Measurements from ENCODE around the gene RAB20. TPM values are rescaled to one million over a fixed set of nuclear protein-coding genes. Genes with fewer than 3 reads are reported as not detected.

The RAB20 gene
- total RNA-seq, 1 experiment from 2014 or later, result 14.3 TPM

DNA sequence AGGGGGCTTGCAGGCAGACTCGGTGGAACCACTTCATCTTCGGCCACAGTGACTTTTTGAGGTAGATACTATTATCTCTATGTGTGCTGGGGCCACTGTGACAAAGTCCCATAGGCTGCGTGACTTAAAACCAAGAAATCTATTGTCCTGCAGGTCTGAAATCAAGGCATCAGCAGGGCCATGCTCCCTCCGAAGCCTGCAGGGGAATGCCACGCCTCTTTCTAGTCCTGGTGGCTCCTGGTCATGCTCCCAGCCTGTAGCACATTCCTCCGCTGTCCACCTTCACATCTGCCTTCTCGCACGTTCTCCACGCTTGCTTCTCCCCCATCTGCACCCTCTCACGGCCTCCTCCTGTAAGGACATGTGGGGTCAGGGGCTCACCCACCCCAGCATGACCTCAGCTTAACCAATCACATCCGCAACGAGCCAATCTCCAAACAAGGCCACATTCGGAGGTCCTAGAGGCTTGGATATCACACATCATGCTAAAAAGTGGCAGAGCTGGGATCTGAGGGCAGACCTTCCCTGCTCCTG is 21.0 kb upstream of the RAB20 start (continued):
- TF ChIP-seq SP1 (CRISPR knock-in tag; conservative IDR thresholded peaks at IDR 0.05) (no peak), FOXK1 (CRISPR knock-in tag; IDR thresholded peaks at IDR 0.05) (no peak)
- TF ChIP-seq, protein P1, sequence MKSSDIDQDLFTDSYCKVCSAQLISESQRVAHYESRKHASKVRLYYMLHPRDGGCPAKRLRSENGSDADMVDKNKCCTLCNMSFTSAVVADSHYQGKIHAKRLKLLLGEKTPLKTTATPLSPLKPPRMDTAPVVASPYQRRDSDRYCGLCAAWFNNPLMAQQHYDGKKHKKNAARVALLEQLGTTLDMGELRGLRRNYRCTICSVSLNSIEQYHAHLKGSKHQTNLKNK (CRISPR knock-in tag; IDR thresholded peaks at IDR 0.05), result no peak
- TF ChIP-seq, protein P2, sequence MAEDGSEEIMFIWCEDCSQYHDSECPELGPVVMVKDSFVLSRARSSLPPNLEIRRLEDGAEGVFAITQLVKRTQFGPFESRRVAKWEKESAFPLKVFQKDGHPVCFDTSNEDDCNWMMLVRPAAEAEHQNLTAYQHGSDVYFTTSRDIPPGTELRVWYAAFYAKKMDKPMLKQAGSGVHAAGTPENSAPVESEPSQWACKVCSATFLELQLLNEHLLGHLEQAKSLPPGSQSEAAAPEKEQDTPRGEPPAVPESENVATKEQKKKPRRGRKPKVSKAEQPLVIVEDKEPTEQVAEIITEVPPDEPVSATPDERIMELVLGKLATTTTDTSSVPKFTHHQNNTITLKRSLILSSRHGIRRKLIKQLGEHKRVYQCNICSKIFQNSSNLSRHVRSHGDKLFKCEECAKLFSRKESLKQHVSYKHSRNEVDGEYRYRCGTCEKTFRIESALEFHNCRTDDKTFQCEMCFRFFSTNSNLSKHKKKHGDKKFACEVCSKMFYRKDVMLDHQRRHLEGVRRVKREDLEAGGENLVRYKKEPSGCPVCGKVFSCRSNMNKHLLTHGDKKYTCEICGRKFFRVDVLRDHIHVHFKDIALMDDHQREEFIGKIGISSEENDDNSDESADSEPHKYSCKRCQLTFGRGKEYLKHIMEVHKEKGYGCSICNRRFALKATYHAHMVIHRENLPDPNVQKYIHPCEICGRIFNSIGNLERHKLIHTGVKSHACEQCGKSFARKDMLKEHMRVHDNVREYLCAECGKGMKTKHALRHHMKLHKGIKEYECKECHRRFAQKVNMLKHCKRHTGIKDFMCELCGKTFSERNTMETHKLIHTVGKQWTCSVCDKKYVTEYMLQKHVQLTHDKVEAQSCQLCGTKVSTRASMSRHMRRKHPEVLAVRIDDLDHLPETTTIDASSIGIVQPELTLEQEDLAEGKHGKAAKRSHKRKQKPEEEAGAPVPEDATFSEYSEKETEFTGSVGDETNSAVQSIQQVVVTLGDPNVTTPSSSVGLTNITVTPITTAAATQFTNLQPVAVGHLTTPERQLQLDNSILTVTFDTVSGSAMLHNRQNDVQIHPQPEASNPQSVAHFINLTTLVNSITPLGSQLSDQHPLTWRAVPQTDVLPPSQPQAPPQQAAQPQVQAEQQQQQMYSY (CRISPR knock-in tag; IDR thresholded peaks at IDR 0.05), result no peak
- TF ChIP-seq, protein P3, sequence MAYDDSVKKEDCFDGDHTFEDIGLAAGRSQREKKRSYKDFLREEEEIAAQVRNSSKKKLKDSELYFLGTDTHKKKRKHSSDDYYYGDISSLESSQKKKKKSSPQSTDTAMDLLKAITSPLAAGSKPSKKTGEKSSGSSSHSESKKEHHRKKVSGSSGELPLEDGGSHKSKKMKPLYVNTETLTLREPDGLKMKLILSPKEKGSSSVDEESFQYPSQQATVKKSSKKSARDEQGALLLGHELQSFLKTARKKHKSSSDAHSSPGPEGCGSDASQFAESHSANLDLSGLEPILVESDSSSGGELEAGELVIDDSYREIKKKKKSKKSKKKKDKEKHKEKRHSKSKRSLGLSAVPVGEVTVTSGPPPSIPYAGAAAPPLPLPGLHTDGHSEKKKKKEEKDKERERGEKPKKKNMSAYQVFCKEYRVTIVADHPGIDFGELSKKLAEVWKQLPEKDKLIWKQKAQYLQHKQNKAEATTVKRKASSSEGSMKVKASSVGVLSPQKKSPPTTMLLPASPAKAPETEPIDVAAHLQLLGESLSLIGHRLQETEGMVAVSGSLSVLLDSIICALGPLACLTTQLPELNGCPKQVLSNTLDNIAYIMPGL (CRISPR knock-in tag; IDR thresholded peaks at IDR 0.05), result no peak

DNA sequence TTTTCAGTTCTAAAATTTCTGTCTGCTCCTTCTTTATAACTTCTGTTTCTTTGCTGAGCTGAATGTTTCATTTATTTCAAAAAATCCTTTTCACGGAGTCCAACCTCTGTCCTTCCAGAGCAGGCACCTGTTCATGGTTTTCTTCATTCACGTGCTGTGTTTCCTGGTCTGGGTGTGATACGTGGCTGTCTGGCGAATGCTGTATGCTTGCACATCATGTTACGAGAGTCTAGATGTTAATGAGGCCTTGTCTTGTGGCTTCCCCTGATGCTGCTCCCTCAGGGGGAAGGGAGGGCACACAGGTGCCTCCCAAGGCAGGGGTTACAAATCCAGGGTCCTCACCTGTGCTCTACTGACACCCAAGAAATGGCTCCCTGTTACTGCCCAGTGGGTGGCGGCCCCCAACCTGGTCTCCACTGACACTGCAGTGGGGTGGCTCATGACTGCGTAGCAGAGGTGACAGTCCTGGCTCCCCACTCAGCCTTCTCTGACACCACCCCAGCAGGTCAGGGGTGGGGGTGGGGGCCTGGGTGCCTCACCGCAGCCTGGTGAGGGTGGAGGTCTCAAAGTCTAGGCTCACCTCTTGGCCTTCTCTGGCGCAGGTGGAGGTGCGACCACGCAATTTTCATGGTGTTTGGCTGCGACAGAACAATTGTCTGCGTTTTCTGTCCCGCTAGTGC is 20.1 kb upstream of the RAB20 start:
- CTCF ChIA-PET, result interaction anchor here (0.6 kb wide), 1 partner anchor 60 kb away, joined by 4 read pairs; no protein-coding TSS in a partner anchor
- no peak overlapping the region for H3K27ac Mint-ChIP-seq
- POLR2A ChIA-PET, result interaction anchor here (0.7 kb wide), 1 partner anchor 333 kb away, joined by 3 read pairs; no protein-coding TSS in a partner anchor
- H3K36me3 Mint-ChIP-seq, result no peaks in the 10 kb centered on the region
- ATAC-seq (no peak), DNase-seq (ENCODE audit: low spot score) (no peak)
- no peak overlapping the region for H3K4me3 Mint-ChIP-seq
- H3K27me3 Mint-ChIP-seq (ENCODE audit: low read depth), result no peaks in the 10 kb centered on the region
- H3K9me3 Mint-ChIP-seq, result no peaks in the 10 kb centered on the region
- TF ChIP-seq, protein P4, sequence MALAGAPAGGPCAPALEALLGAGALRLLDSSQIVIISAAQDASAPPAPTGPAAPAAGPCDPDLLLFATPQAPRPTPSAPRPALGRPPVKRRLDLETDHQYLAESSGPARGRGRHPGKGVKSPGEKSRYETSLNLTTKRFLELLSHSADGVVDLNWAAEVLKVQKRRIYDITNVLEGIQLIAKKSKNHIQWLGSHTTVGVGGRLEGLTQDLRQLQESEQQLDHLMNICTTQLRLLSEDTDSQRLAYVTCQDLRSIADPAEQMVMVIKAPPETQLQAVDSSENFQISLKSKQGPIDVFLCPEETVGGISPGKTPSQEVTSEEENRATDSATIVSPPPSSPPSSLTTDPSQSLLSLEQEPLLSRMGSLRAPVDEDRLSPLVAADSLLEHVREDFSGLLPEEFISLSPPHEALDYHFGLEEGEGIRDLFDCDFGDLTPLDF (CRISPR knock-in tag; IDR thresholded peaks at IDR 0.05), result no peak
- no peak for TF ChIP-seq TP53 (CRISPR knock-in tag; IDR thresholded peaks at IDR 0.05)
- no peak for TF ChIP-seq GTF2I (CRISPR knock-in tag; conservative IDR thresholded peaks at IDR 0.05)
- peaks cover 2% of the 10 kb centered on the region; the same call in 1 of the 2 replicates for H3K4me1 Mint-ChIP-seq

DNA sequence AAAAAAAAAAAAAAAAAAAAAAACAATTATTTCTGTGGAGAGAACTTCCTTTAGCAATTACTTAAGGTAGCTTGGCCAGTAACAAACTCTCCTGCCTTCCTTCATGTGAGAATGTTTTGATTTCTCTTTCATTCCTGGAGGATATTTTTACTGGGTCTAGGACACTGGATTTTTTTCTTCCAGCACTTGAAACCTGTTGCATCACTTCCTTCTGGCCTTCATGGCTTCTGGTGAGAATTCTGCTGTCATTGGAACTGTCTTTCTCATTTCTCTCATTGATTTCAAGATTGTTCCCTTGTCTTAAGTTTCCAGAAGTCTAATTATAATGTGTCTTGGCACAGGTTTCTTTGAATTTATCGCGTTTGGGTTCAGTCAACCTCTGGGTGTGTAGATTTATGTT is 19.3 kb upstream of the RAB20 start:
- no peak for DNase-seq (ENCODE audit: low spot score)
- Mint-ChIP-seq H3K27ac (no peak overlapping the region), H3K36me3 (no peaks in the 10 kb centered on the region), H3K27me3 (ENCODE audit: low read depth) (no peaks in the 10 kb centered on the region), H3K4me3 (no peak overlapping the region), H3K9me3 (no peaks in the 10 kb centered on the region), H3K4me1 (peaks cover 6% of the 10 kb centered on the region)
- ChIA-PET CTCF (interaction anchor here (0.6 kb wide), 1 partner anchor 59 kb away, joined by 4 read pairs; no protein-coding TSS in a partner anchor), POLR2A (no interaction called here)
- ATAC-seq, result no peak
- TF ChIP-seq NFYB (CRISPR knock-in tag; conservative IDR thresholded peaks at IDR 0.05; ENCODE audit: low read depth) (no peak), ETV6 (CRISPR knock-in tag; IDR thresholded peaks at IDR 0.05) (no peak), NFE2L1 (CRISPR knock-in tag; IDR thresholded peaks at IDR 0.05) (no peak), ZNF396 (CRISPR knock-in tag; IDR thresholded peaks at IDR 0.05; ENCODE audit: borderline replicate concordance) (no peak), TP53 (CRISPR knock-in tag; IDR thresholded peaks at IDR 0.05) (no peak), NR1H2 (CRISPR knock-in tag; IDR thresholded peaks at IDR 0.05) (no peak), ZNF671 (CRISPR knock-in tag; IDR thresholded peaks at IDR 0.05) (no peak)
- TF ChIP-seq, protein P5, sequence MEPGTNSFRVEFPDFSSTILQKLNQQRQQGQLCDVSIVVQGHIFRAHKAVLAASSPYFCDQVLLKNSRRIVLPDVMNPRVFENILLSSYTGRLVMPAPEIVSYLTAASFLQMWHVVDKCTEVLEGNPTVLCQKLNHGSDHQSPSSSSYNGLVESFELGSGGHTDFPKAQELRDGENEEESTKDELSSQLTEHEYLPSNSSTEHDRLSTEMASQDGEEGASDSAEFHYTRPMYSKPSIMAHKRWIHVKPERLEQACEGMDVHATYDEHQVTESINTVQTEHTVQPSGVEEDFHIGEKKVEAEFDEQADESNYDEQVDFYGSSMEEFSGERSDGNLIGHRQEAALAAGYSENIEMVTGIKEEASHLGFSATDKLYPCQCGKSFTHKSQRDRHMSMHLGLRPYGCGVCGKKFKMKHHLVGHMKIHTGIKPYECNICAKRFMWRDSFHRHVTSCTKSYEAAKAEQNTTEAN (CRISPR knock-in tag; IDR thresholded peaks at IDR 0.05), result no peak
- TF ChIP-seq, protein P6, sequence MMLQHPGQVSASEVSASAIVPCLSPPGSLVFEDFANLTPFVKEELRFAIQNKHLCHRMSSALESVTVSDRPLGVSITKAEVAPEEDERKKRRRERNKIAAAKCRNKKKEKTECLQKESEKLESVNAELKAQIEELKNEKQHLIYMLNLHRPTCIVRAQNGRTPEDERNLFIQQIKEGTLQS (CRISPR knock-in tag; conservative IDR thresholded peaks at IDR 0.05), result no peak
- TF ChIP-seq, protein P7, sequence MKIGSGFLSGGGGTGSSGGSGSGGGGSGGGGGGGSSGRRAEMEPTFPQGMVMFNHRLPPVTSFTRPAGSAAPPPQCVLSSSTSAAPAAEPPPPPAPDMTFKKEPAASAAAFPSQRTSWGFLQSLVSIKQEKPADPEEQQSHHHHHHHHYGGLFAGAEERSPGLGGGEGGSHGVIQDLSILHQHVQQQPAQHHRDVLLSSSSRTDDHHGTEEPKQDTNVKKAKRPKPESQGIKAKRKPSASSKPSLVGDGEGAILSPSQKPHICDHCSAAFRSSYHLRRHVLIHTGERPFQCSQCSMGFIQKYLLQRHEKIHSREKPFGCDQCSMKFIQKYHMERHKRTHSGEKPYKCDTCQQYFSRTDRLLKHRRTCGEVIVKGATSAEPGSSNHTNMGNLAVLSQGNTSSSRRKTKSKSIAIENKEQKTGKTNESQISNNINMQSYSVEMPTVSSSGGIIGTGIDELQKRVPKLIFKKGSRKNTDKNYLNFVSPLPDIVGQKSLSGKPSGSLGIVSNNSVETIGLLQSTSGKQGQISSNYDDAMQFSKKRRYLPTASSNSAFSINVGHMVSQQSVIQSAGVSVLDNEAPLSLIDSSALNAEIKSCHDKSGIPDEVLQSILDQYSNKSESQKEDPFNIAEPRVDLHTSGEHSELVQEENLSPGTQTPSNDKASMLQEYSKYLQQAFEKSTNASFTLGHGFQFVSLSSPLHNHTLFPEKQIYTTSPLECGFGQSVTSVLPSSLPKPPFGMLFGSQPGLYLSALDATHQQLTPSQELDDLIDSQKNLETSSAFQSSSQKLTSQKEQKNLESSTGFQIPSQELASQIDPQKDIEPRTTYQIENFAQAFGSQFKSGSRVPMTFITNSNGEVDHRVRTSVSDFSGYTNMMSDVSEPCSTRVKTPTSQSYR (CRISPR knock-in tag; IDR thresholded peaks at IDR 0.05), result no peak
- TF ChIP-seq, protein P8, sequence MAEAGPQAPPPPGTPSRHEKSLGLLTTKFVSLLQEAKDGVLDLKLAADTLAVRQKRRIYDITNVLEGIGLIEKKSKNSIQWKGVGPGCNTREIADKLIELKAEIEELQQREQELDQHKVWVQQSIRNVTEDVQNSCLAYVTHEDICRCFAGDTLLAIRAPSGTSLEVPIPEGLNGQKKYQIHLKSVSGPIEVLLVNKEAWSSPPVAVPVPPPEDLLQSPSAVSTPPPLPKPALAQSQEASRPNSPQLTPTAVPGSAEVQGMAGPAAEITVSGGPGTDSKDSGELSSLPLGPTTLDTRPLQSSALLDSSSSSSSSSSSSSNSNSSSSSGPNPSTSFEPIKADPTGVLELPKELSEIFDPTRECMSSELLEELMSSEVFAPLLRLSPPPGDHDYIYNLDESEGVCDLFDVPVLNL (CRISPR knock-in tag; IDR thresholded peaks at IDR 0.05; ENCODE audit: borderline replicate concordance, low read depth), result no peak
- TF ChIP-seq, protein P1 (CRISPR knock-in tag; IDR thresholded peaks at IDR 0.05), result no peak
